Measurements from ENCODE around the gene FHIT.

DNA sequence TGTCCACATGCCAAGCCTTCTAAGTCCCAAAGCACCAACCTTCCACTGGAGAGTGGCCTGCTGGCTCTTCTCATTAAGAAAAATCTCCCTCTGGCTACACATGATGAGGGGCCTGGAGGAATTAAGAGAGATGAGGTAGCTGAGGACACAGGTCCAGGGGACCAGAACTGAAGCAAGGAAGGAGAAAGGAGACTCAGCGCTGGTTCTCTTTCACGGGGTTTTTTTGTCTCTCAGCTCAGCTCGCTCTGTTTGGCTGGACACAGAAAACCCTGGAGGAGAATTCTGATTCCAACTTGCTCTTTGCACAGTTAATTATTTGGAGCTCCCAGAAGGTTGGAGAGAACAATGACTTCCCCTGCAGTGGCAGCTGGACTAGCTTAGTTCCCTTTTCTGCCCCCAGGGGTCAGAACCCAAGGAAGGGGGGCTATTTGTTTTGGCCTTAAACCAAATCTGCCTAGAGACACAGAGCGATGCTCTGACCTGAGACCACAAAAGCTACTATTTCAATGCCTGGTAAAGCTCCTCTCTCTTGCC, 507.6 kb downstream of the FHIT start:
- TF ChIP-seq, protein P1, sequence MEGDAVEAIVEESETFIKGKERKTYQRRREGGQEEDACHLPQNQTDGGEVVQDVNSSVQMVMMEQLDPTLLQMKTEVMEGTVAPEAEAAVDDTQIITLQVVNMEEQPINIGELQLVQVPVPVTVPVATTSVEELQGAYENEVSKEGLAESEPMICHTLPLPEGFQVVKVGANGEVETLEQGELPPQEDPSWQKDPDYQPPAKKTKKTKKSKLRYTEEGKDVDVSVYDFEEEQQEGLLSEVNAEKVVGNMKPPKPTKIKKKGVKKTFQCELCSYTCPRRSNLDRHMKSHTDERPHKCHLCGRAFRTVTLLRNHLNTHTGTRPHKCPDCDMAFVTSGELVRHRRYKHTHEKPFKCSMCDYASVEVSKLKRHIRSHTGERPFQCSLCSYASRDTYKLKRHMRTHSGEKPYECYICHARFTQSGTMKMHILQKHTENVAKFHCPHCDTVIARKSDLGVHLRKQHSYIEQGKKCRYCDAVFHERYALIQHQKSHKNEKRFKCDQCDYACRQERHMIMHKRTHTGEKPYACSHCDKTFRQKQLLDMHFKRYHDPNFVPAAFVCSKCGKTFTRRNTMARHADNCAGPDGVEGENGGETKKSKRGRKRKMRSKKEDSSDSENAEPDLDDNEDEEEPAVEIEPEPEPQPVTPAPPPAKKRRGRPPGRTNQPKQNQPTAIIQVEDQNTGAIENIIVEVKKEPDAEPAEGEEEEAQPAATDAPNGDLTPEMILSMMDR (IDR thresholded peaks at IDR 0.05; ENCODE audit: low read depth, low read length): no peak
- TF ChIP-seq EZH2phosphoT487 (IDR thresholded peaks at IDR 0.05; ENCODE audit: low read depth): no peak
